Skeletal muscle satellite cell (primary cell): ENCODE measurements around the gene SLC38A11. TPM values are rescaled to one million over a fixed set of nuclear protein-coding genes. Genes with fewer than 3 reads are reported as not detected.

Experiments used
- H3K27me3 ChIP-seq: 2 replicates; pipeline ENCODE4 v1.7.0; 2013; ENCODE audit warnings: low read length; ENCODE audit not compliant: control insufficient read depth, insufficient read depth
- H3K36me3 ChIP-seq: 2 replicates; pipeline ENCODE4 v1.7.0; 2013; ENCODE audit warnings: mild to moderate bottlenecking, control low read depth, low read length; ENCODE audit not compliant: insufficient read depth
- H3K4me1 ChIP-seq: 2 replicates; pipeline ENCODE4 v1.7.0; 2013; ENCODE audit warnings: low read length; ENCODE audit not compliant: control insufficient read depth, insufficient read depth
- H3K4me2 ChIP-seq: 2 replicates; pipeline ENCODE4 v1.7.0; 2013; ENCODE audit warnings: mild to moderate bottlenecking, low read length
- H3K4me3 ChIP-seq: 2 replicates; pipeline ENCODE4 v1.7.0; 2013; ENCODE audit warnings: low read length
- H3K9ac ChIP-seq: 2 replicates; pipeline ENCODE4 v1.7.0; 2013; ENCODE audit warnings: mild to moderate bottlenecking, low read depth, low read length, moderate library complexity
- H3K9me3 ChIP-seq: replicated peaks from 2 replicates; pipeline ENCODE4 v1.7.0; 2013; ENCODE audit warnings: mild to moderate bottlenecking, control low read depth, low read length
- small RNA-seq: library from RNA; depleted of rRNA; stranded (forward); fragments of <200 nt; gene quantifications from one replicate; pipeline ENCODE3, GENCODE V24; 2012

SLC38A11 gene

GRCh38 chr2:164849506-164849905, 105.8 kb downstream of the SLC38A11 start:
- no peaks in the 10 kb centered on the region for H3K9me3 ChIP-seq
- no peaks in the 10 kb centered on the region for H3K36me3 ChIP-seq
- H3K9ac ChIP-seq: no peak overlapping the region
- no peaks in the 10 kb centered on the region for H3K4me1 ChIP-seq
- no peak overlapping the region for H3K4me3 ChIP-seq
- no peak overlapping the region for H3K4me2 ChIP-seq
- no peaks in the 10 kb centered on the region for H3K27me3 ChIP-seq

DNA sequence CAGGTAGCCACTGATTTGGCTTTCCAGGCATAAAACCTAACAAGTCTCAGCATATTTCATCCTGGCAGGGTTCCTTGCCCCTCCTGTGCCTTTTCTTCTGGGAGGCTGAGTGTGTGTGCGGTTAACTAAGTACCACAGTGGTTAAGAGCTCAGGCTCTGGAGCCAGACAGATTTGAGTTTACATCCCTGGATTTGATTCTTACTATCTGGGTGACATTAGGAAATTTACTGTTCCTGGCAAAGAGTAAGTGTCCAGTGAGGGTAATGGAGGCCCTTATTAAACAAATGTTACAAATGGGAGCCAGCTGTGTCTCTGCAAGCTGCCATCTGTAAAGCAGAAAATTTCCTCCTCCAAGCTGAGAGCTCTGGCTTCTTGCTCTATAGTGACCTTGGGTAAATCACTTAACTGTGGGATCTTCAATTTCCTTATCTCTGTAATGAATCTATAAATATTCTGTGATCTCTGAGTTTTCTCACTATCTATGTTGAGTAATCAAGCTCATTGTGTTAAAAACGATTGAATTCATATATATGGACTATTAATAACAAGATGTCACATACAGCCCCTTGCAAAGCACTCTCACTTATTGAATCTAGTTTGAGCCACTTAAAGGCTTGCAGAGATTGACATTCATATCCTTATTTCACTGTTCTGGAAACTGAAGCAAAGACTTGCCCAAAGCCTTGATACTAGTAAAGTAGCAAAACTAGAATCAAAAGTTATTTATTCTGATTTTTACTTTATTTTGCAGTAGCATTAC, 107.2 kb downstream of the SLC38A11 start:
- no peaks in the 10 kb centered on the region for H3K36me3 ChIP-seq
- no peaks in the 10 kb centered on the region for H3K9me3 ChIP-seq
- no peaks in the 10 kb centered on the region for H3K27me3 ChIP-seq
- peaks cover 4% of the 10 kb centered on the region for H3K4me1 ChIP-seq
- no peak overlapping the region for H3K4me3 ChIP-seq
- H3K9ac ChIP-seq: no peak overlapping the region
- no peak overlapping the region for H3K4me2 ChIP-seq

GRCh38 chr2:164847291-164847690, 108.0 kb downstream of the SLC38A11 start:
- H3K4me1 ChIP-seq: peaks cover 7% of the 10 kb centered on the region
- H3K36me3 ChIP-seq: no peaks in the 10 kb centered on the region
- no peaks in the 10 kb centered on the region for H3K27me3 ChIP-seq
- no peaks in the 10 kb centered on the region for H3K9me3 ChIP-seq
- H3K4me3 ChIP-seq: no peak overlapping the region
- H3K4me2 ChIP-seq: no peak overlapping the region
- no peak overlapping the region for H3K9ac ChIP-seq

- H3K9me3 ChIP-seq: no peaks in the 10 kb centered on the region
- no peaks in the 10 kb centered on the region for H3K27me3 ChIP-seq
- peaks cover 8% of the 10 kb centered on the region for H3K4me1 ChIP-seq
- H3K4me3 ChIP-seq: no peak overlapping the region
- no peaks in the 10 kb centered on the region for H3K36me3 ChIP-seq
- H3K4me2 ChIP-seq: no peak overlapping the region
- H3K9ac ChIP-seq: no peak overlapping the region
Observed at GRCh38 chr2:164846276-164846675, 109.0 kb downstream of the SLC38A11 start.

Small RNA genes lying within 50 kb of the gene (small RNA-seq; reads per million reads assigned to genes)
- gene RNA5SP110: not detected
- gene RNA5SP111: not detected
